Keratinocyte (primary cell): Measurements from ENCODE around the gene CD14. TPM values are rescaled to one million over a fixed set of nuclear protein-coding genes. Genes with fewer than 3 reads are reported as not detected.

ENCODE experiments used
- DNase-seq: peaks from one replicate; pipeline ENCODE4 v3.0.0-alpha.2; 2011; ENCODE audit warnings: low read depth, missing footprints, low spot score
- FAIRE-seq: peaks from 2 replicates; lab custom pipeline; 2011; peaks lifted over from hg19 to GRCh38; lab: Jason Lieb, UNC
- H2AFZ ChIP-seq: 2 replicates; pipeline ENCODE4 v1.6.0; 2012; ENCODE audit warnings: low read length, control low read depth, inconsistent platforms; ENCODE audit not compliant: control insufficient read depth
- H3K27ac ChIP-seq: 2 replicates; pipeline ENCODE4 v1.5.1; 2011; ENCODE audit warnings: low read length; ENCODE audit not compliant: control insufficient read depth, insufficient read depth
- H3K27me3 ChIP-seq: 3 replicates; pipeline ENCODE4 v1.6.0; 2011; ENCODE audit warnings: low read length; ENCODE audit not compliant: control insufficient read depth, insufficient read depth; ENCODE audit errors: extremely low read depth
- H3K36me3 ChIP-seq, 2 experiments: 2 replicates in 1 of 2; 3 replicates in 1 of 2; pipeline ENCODE4 v1.5.1; 2011; ENCODE audit warnings: low read length in 2 of 2, mild to moderate bottlenecking in 1 of 2; ENCODE audit not compliant: control insufficient read depth in 2 of 2, insufficient read depth in 2 of 2; ENCODE audit errors: extremely low read depth in 1 of 2
- H3K4me1 ChIP-seq: 3 replicates; pipeline ENCODE4 v1.5.1; 2011; ENCODE audit warnings: low read length; ENCODE audit not compliant: control insufficient read depth, insufficient read depth; ENCODE audit errors: extremely low read depth
- H3K4me2 ChIP-seq: 3 replicates; pipeline ENCODE4 v1.6.0; 2011; ENCODE audit warnings: low read depth, low read length; ENCODE audit not compliant: control insufficient read depth, insufficient read depth; ENCODE audit errors: extremely low read depth
- H3K4me3 ChIP-seq, 3 experiments: fragments of 200-600 bp in 1 of 3; sonication (generic) in 1 of 3; 2 replicates in 2 of 3; 3 replicates in 1 of 3; pipeline ENCODE4 v1.5.1; 2011 to 2016; ENCODE audit warnings: low read length in 3 of 3, mild to moderate bottlenecking in 3 of 3, control low read depth in 2 of 3, inconsistent platforms in 1 of 3, low read depth in 1 of 3, mixed read lengths in 1 of 3, mixed run types in 1 of 3, moderate library complexity in 1 of 3; ENCODE audit not compliant: control insufficient read depth in 2 of 3, insufficient read depth in 2 of 3; ENCODE audit errors: extremely low read depth in 1 of 3
- H3K79me2 ChIP-seq: 2 replicates; pipeline ENCODE4 v1.6.0; 2012; ENCODE audit warnings: low read length; ENCODE audit not compliant: control insufficient read depth, insufficient read depth
- H3K9ac ChIP-seq: 3 replicates; pipeline ENCODE4 v1.6.0; 2011; ENCODE audit warnings: low read length; ENCODE audit not compliant: control insufficient read depth, insufficient read depth; ENCODE audit errors: extremely low read depth
- H3K9me1 ChIP-seq: 3 replicates; pipeline ENCODE4 v1.6.0; 2011; ENCODE audit warnings: low read length; ENCODE audit not compliant: control insufficient read depth, insufficient read depth; ENCODE audit errors: extremely low read depth
- H3K9me3 ChIP-seq: 2 replicates; pipeline ENCODE4 v1.5.1; 2012; ENCODE audit warnings: low read depth, low read length; ENCODE audit not compliant: control insufficient read depth
- H4K20me1 ChIP-seq: 3 replicates; pipeline ENCODE4 v1.6.0; 2011; ENCODE audit warnings: low read length; ENCODE audit not compliant: control insufficient read depth, insufficient read depth; ENCODE audit errors: extremely low read depth
- CTCF ChIP-seq, 3 experiments: IDR thresholded peaks in 1 of 3; conservative IDR thresholded peaks in 1 of 3; optimal IDR thresholded peaks in 1 of 3; 2 replicates in 2 of 3; 3 replicates in 1 of 3; pipeline versions ENCODE3 to v1.5.1; 2011; ENCODE audit warnings: low read length in 3 of 3, mild to moderate bottlenecking in 3 of 3, moderate library complexity in 2 of 3, control low read depth in 1 of 3, inconsistent platforms in 1 of 3; ENCODE audit not compliant: insufficient read depth in 2 of 3; ENCODE audit errors: extremely low read depth in 1 of 3
- EZH2 ChIP-seq: IDR thresholded peaks from one replicate; pipeline ENCODE4 v1.6.1; 2012; ENCODE audit warnings: inconsistent platforms, mild to moderate bottlenecking, low read length, moderate library complexity
- dilution Hi-C: fragments of 300-500 bp; cut with MboI; formaldehyde crosslinking; loops from one replicate; pipeline ENCODE4 v1.7.0; 2020; ENCODE audit warnings: low sequenced_read_pairs; ENCODE audit not compliant: extremely low pct_ligation_motif_present
- polyA plus RNA-seq, 5 experiments: library from polyadenylated mRNA; depleted of rRNA in 3 of 5; stranded (reverse) in 3 of 5; stranded (forward) in 1 of 5; unstranded in 1 of 5; fragments of >200 nt; gene quantifications; 1 replicate in 1 of 5; 2 replicates in 3 of 5; 3 replicates in 1 of 5; pipeline versions ENCODE4 v1.2.1 to v1.2.3, GENCODE V29; 2011 to 2012; ENCODE audit warnings: missing spikeins in 2 of 5, low read depth in 1 of 5, low replicate concordance in 1 of 5

Gene CD14
- polyA plus RNA-seq, 1 donor (not counting 4 experiments of a cell fraction or from before 2014, with no cell fraction given): 0.18 TPM

DNA sequence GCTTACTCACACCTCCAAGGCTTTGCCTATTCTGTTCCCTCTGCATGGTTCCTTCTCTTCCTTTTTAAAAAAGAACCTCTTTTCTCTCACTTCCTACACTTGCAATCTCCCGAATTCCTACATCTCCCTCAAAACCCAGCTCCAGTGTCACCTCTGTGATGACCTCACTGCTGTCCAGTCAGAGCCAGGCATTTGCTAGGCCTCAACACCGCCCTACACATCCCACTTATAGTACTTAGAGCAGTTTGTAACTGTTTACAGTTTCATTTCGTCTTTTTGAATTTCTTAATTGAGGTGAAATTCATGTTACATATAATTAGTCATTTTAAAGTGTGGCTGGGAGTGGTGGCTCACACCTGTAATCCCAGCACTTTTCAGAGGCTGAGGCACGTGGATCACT lies 30.8 kb downstream of the CD14 start:
- Histone ChIP-seq H4K20me1 (no peaks in the 10 kb centered on the region), H3K36me3 (no peaks in the 10 kb centered on the region), H3K4me3 (no peak overlapping the region), H3K9me3 (no peaks in the 10 kb centered on the region), H3K4me2 (no peak overlapping the region), H3K79me2 (no peaks in the 10 kb centered on the region), H3K9me1 (no peaks in the 10 kb centered on the region), H2AFZ (no peak overlapping the region), H3K27ac (no peak overlapping the region), H3K9ac (no peak overlapping the region), H3K27me3 (no peaks in the 10 kb centered on the region), H3K4me1 (no peaks in the 10 kb centered on the region)
- dilution Hi-C loops: no loop called here
- no peak for DNase-seq
- TF ChIP-seq EZH2: no peak
- no peak for TF ChIP-seq CTCF (optimal IDR thresholded peaks at IDR 0.05 in 1 of 3, IDR thresholded peaks at IDR 0.05 in 1 of 3, conservative IDR thresholded peaks at IDR 0.05 in 1 of 3; ENCODE audit: extremely low read depth in 1 of 3, insufficient read depth in 2 of 3, low read length in 3 of 3)
- FAIRE-seq: no peak

- Histone ChIP-seq H4K20me1 (no peaks in the 10 kb centered on the region), H3K36me3 (no peaks in the 10 kb centered on the region), H3K79me2 (no peaks in the 10 kb centered on the region), H2AFZ (no peak overlapping the region), H3K9me3 (no peaks in the 10 kb centered on the region), H3K27ac (no peak overlapping the region), H3K9me1 (no peaks in the 10 kb centered on the region), H3K4me1 (no peaks in the 10 kb centered on the region), H3K9ac (no peak overlapping the region), H3K27me3 (no peaks in the 10 kb centered on the region), H3K4me3 (no peak overlapping the region), H3K4me2 (no peak overlapping the region)
- DNase-seq: no peak
- dilution Hi-C loops: no loop called here
- FAIRE-seq: no peak
- TF ChIP-seq EZH2 (no peak), CTCF (optimal IDR thresholded peaks at IDR 0.05 in 1 of 3, IDR thresholded peaks at IDR 0.05 in 1 of 3, conservative IDR thresholded peaks at IDR 0.05 in 1 of 3; ENCODE audit: extremely low read depth in 1 of 3, insufficient read depth in 2 of 3, low read length in 3 of 3) (no peak)
Observed at GRCh38 chr5:140600096-140600495, 32.9 kb downstream of the CD14 start.
